ENCODE data around the gene NCOR1.
"Not testable (repeated sequence)": the region's sequence is repeated elsewhere in the genome, so short reads cannot be mapped to it uniquely, and the experiment has no call there.

Gene NCOR1

DNA sequence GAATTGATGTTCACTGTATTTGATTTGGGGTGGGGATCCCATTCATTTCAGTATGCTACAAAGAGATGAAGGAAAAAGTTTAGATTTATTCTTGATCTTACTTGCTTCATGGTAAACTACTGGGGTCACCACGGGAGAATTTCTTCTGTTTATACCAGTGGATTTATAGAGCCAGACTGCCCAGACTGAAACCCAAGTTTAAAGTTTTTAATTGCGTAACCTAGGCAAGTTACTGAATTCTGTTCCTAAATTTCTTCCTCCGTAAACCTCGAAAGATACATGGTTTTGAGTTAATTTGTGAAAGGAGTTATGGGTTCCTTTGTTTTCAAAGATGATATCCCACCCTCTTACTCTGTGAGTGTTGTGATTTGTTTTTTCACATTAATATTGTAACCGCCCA lies 28.1 kb upstream of the NCOR1 start:
- H3K27ac ChIP-seq, result no peak overlapping the region
- no peak for DNase-seq (ENCODE audit: low spot score)
- ChIA-PET CTCF (no interaction called here), POLR2A (ENCODE audit: low non-redundant PET) (no interaction called here)
- TF ChIP-seq, protein P1, sequence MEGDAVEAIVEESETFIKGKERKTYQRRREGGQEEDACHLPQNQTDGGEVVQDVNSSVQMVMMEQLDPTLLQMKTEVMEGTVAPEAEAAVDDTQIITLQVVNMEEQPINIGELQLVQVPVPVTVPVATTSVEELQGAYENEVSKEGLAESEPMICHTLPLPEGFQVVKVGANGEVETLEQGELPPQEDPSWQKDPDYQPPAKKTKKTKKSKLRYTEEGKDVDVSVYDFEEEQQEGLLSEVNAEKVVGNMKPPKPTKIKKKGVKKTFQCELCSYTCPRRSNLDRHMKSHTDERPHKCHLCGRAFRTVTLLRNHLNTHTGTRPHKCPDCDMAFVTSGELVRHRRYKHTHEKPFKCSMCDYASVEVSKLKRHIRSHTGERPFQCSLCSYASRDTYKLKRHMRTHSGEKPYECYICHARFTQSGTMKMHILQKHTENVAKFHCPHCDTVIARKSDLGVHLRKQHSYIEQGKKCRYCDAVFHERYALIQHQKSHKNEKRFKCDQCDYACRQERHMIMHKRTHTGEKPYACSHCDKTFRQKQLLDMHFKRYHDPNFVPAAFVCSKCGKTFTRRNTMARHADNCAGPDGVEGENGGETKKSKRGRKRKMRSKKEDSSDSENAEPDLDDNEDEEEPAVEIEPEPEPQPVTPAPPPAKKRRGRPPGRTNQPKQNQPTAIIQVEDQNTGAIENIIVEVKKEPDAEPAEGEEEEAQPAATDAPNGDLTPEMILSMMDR (conservative IDR thresholded peaks at IDR 0.05; ENCODE audit: low read depth), result no peak

DNA sequence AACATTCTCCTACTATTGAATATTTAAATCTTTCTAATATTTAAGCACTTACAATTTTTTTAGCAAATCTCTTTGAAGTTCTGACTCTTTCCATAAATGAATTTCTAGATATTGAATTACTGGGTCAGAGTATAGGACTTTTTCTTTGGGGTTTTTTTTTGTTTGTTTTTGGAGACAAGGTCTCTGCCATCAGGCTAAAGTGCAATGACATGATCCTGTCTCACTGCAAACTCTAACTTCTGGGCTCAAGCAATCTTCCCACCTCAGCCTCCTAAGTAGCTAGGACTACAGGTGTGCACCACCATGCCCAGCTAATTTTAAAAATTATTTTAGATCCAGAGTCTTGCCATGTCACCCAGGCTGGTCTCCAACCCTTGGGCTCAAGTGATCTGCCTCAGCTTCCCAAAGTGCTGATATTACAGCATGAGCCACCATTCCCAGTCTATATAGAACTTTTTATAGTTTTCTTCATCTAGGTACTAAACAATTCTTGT lies 26.6 kb upstream of the NCOR1 start:
- ChIA-PET POLR2A (ENCODE audit: low non-redundant PET) (no interaction called here), CTCF (interaction anchor here (0.6 kb wide), 1 partner anchor 13 kb away, joined by 3 read pairs; no protein-coding TSS in a partner anchor)
- no peak for DNase-seq (ENCODE audit: low spot score)
- no peak overlapping the region for H3K27ac ChIP-seq
- TF ChIP-seq, protein P1 (conservative IDR thresholded peaks at IDR 0.05; ENCODE audit: low read depth), result no peak

DNA sequence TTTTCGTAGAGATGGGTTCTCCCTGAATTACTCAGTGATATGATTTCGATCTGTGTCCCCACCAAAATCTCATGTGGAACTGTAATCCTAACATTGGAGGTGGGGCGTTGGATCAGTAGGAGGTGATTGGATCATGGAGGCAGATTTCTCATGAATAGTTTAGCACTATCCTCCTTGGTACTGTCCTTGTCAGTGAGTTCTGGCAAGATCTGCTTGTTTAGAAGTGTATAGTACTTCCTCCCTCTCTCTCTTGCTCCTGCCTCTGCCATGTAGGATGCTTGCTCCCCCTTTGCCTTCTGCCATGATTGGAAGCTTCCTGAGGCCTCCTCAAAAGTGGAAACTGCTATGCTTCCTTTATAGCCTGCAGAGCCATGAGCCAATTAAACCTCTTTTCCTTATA lies 24.6 kb upstream of the NCOR1 start:
- TF ChIP-seq, protein P1 (conservative IDR thresholded peaks at IDR 0.05; ENCODE audit: low read depth), result no peak
- ChIA-PET CTCF (no interaction called here), POLR2A (ENCODE audit: low non-redundant PET) (interaction anchor here (0.6 kb wide), 1 partner anchor 23 kb away, joined by 3 read pairs; no protein-coding TSS in a partner anchor)
- no peak for DNase-seq (ENCODE audit: low spot score)
- H3K27ac ChIP-seq, result no peak overlapping the region

DNA sequence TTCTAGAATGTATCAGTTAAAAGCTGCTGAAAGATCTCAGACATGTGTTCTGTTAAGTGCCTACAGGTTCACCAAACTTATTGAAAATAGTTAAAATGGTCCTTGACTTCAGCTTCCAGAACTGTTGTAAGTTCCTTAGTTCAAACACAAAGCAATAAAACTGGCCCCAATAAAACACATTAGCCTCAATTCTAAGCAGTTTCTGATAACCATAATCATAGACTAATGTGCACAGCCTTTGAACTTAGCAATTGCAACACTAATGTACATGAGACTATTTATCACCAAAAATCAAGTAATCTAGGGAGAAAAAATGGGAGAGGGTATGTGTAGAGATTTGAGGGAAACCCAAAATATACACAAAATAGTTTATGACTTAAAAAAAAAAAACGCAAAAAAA lies 17.1 kb upstream of the NCOR1 start:
- ChIA-PET POLR2A (ENCODE audit: low non-redundant PET) (no interaction called here), CTCF (no interaction called here)
- no peak for DNase-seq (ENCODE audit: low spot score)
- TF ChIP-seq, protein P1 (conservative IDR thresholded peaks at IDR 0.05; ENCODE audit: low read depth), result no peak
- H3K27ac ChIP-seq, result no peak overlapping the region

DNA sequence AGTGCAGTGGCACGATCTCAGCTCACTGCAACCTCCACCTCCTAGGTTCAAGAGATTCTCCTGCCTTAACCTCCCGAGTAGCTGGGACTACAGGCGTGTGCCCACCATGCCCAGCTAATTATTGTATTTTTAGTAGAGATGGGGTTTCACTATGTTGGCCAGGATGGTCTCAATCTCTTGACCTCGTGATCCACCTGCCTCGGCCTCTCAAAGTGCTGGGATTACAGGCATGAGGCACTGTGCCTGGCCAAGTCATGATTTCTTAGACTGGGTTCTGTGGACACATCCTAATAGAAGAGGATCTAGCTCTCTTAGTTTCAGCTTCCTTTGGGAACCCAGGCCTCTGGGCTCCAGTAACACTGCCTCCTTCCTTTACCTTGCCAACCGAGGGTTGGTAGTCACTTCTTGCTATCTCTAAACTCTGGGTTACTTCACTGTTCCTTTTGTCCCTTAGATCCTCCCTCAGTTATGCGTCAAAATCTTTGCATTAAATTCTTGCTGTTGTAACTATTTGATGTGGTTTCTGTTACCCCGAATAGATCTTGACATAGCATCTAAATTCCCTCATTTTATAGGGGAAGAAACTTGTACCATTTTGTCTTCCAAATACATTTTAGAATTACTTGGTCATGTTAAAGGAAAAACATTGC lies 14.7 kb upstream of the NCOR1 start:
- POLR2A ChIA-PET (ENCODE audit: low non-redundant PET); H3K27ac ChIP-seq; CTCF ChIA-PET; DNase-seq (ENCODE audit: low spot score): not testable (repeated sequence)

DNA sequence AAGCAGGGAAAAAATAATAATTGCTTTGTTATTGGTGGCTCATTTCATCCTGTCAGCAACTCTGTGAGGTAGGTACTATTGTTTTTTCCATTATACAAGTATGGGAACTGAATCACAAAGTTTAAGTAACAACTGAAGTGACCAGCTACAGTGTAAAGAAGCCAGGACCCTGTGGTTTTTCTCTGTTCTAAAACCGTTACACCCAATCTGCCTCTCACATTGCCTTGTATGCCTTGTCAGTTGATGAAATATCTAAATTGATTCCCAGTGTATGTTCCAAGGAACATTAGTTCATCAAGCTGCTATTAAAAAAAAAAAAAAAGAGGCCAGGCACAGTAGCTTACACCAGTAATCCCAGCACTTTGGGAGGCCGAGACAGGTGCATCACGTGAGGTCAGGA lies 7.1 kb upstream of the NCOR1 start:
- ChIA-PET POLR2A (ENCODE audit: low non-redundant PET) (no interaction called here), CTCF (interaction anchor here (0.6 kb wide), 1 partner anchor 47 kb away, joined by 3 read pairs; no protein-coding TSS in a partner anchor)
- DNase-seq (ENCODE audit: low spot score), result no peak
- H3K27ac ChIP-seq, result no peak overlapping the region
- TF ChIP-seq, protein P1 (conservative IDR thresholded peaks at IDR 0.05; ENCODE audit: low read depth), result no peak

DNA sequence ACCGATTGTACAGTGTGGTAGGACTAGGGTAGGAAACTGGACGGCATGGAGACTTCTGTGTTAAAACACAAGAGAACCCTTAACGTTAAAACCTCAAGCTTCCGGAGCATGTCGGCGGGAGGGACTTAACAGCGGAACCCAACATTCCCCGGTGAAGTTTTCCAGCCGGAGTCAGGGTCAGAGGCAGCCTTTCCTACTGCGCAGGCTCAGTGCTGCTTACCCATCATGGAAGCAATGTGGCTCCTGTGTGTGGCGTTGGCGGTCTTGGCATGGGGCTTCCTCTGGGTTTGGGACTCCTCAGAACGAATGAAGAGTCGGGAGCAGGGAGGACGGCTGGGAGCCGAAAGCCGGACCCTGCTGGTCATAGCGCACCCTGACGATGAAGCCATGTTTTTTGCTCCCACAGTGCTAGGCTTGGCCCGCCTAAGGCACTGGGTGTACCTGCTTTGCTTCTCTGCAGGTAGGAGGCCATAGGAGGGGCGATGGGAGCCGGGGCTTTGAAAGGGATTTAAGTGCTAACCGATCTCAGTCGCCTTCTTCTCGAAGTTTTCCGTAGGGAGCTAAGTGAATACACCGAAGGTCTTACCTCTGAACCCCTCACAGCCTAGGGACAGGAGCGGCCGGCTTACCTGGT lies 1.8 kb upstream of the NCOR1 start, which contains the start of gene PIGL:
TSS of gene PIGL (plus strand) at position 209 of the 634 bp plus-strand sequence. CDS start at position 226, 17 bp downstream.
- TF ChIP-seq, protein P1 (conservative IDR thresholded peaks at IDR 0.05; ENCODE audit: low read depth), result no peak
- peak within 1 kb of the TSS; percentile 95 for H3K27ac ChIP-seq
- POLR2A ChIA-PET (ENCODE audit: low non-redundant PET), result interaction anchor here (0.5 to 1.1 kb wide), 2 partner anchors 23 to 172 kb away, joined by 3 read pairs; no protein-coding TSS in a partner anchor
- CTCF ChIA-PET, result interaction anchor here (0.6 to 0.8 kb wide), 3 partner anchors 147 to 291 kb away, joined by 3 read pairs; no protein-coding TSS in a partner anchor
- DNase-seq (ENCODE audit: low spot score), result peak; percentile 77

DNA sequence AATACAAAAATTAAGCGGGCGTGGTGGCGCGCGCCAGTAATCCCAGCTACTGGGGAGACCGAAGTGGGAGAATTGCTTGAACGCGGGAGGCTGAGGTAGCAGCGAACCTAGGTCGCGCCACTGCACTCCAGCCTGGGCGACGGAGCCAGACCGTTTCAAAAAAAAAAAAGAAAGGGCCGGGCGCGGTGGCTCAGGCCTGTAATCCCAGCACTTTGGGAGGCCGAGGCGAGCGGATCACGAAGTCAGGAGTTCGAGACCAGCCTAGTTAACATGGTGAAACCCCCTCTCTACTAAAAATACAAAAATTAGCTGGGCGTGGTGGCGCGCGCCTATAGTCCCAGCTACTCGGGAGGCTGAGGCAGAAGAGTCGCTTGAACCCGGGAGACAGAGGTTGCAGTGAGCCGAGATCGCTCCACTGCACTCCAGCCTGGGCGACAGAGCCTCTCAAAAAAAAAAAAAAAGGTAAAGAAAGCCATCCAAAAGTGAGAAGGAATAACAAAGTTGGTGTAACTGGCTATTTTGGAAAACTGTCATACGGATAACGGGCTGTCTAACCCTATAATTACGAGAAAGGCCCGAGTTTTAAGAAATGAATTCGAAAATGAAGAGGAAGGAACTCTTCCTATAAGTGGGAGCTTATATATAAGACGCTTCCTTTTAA lies 1.1 kb upstream of the NCOR1 start:
- H3K27ac ChIP-seq, result peak overlapping the region; percentile 95
- POLR2A ChIA-PET (ENCODE audit: low non-redundant PET), result interaction anchor here (0.5 to 1.1 kb wide), 2 partner anchors 24 to 172 kb away, joined by 3 read pairs; no protein-coding TSS in a partner anchor
- DNase-seq (ENCODE audit: low spot score); CTCF ChIA-PET: not testable (repeated sequence)

Data from RWPE1 (cell line).